GM21515 (cell line): ENCODE results near the gene PDE4B.
"Not testable (repeated sequence)": the region's sequence is repeated elsewhere in the genome, so short reads cannot be mapped to it uniquely, and the experiment has no call there.

Experiments
- ATAC-seq: cut with Tn5 transposase; IDR thresholded peaks from one replicate; pipeline ENCODE4 v1.9.1; 2021; ENCODE audit not compliant: unreplicated experiment

Gene PDE4B

GRCh38 chr1:66402194-66402593 lies 609.5 kb downstream of the PDE4B start:
- ATAC-seq = peak; percentile 74

- no peak for ATAC-seq
These were observed 610.5 kb downstream of the PDE4B start for GRCh38 chr1:66403007-66403731.

GRCh38 chr1:66405061-66405460 lies 612.4 kb downstream of the PDE4B start:
- no peak for ATAC-seq

- not testable (repeated sequence) for ATAC-seq
These were observed 618.8 kb downstream of the PDE4B start for GRCh38 chr1:66411449-66411848.

- ATAC-seq = no peak
These were observed 620.0 kb downstream of the PDE4B start for GRCh38 chr1:66412704-66413103.

- ATAC-seq = no peak
These were observed 620.6 kb downstream of the PDE4B start for GRCh38 chr1:66413136-66413837.

GRCh38 chr1:66413838-66414175 lies 621.1 kb downstream of the PDE4B start:
- no peak for ATAC-seq

- no peak for ATAC-seq
These were observed 622.6 kb downstream of the PDE4B start for GRCh38 chr1:66415281-66415680.

GRCh38 chr1:66415866-66416265 lies 623.2 kb downstream of the PDE4B start:
- no peak for ATAC-seq

GRCh38 chr1:66416295-66416694 lies 623.6 kb downstream of the PDE4B start:
- ATAC-seq = no peak

GRCh38 chr1:66418021-66418420 lies 625.3 kb downstream of the PDE4B start:
- ATAC-seq = no peak

- ATAC-seq = not testable (repeated sequence)
These were observed 627.5 kb downstream of the PDE4B start for GRCh38 chr1:66420171-66420570.

GRCh38 chr1:66420906-66421305 lies 628.2 kb downstream of the PDE4B start:
- ATAC-seq = not testable (repeated sequence)

GRCh38 chr1:66422804-66423203 lies 630.1 kb downstream of the PDE4B start:
- ATAC-seq = no peak
